Measurements from ENCODE around the gene PFDN6.
A peak's percentile ranks its signal among the peaks of the same experiment; 100 is the strongest.

Gene PFDN6

DNA sequence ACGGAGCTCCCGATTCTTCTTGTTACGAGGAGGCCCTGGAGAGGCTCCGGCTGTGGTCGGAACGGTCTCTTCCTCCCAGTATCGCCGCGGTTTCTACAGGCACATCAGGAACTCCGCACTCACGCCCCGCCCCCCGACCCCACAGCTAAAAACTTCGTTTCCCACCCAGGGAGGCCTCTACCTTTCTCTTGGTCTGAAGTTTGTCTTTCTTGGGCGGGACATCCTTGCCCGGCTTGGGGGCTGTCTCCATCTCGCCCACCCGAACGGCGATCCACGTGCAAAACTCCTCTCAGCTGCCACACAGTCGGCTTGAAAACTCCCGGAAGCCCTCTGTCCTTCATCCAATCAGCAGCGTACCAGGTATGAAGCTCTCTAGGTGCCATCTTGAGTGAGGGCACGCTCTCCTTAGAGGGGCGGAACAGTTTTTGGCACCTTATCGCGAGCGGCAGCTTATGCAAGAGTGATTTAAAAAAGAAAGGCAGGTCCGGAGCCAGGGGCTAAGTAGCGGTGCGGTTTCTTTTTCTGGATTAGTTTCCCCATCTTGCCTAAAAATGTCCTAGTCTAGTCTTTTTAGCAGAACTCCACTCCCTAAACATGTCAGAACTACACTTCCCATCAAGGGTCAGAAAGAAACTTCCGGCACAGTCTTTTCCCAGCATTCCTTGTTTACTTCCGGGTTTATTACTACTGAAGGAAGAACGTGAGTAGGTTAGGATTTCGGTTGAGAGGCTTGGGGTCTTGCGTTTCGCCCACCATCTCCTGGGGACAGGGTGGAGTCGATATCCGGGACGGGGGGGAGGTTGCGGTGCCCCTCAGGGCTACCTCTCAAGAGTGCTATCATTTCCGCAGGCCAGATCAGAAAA lies at the start of gene PFDN6, which contains the start of gene WDR46:
Gene PFDN6 (plus strand): TSS at position 681 of the 863 bp plus-strand sequence. CDS start 256 bp downstream, outside the sequence.
Gene WDR46 (minus strand): TSS at position 319 of the 863 bp plus-strand sequence. CDS start 69 bp downstream, at position 250.
- TF ChIP-seq, protein P1, sequence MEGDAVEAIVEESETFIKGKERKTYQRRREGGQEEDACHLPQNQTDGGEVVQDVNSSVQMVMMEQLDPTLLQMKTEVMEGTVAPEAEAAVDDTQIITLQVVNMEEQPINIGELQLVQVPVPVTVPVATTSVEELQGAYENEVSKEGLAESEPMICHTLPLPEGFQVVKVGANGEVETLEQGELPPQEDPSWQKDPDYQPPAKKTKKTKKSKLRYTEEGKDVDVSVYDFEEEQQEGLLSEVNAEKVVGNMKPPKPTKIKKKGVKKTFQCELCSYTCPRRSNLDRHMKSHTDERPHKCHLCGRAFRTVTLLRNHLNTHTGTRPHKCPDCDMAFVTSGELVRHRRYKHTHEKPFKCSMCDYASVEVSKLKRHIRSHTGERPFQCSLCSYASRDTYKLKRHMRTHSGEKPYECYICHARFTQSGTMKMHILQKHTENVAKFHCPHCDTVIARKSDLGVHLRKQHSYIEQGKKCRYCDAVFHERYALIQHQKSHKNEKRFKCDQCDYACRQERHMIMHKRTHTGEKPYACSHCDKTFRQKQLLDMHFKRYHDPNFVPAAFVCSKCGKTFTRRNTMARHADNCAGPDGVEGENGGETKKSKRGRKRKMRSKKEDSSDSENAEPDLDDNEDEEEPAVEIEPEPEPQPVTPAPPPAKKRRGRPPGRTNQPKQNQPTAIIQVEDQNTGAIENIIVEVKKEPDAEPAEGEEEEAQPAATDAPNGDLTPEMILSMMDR (IDR thresholded peaks at IDR 0.05; ENCODE audit: insufficient read depth, low read length, poor library complexity, severe bottlenecking) = no peak
- no peak for TF ChIP-seq EZH2phosphoT487 (conservative IDR thresholded peaks at IDR 0.05; ENCODE audit: low read length)
- Histone ChIP-seq H3K79me2 (ENCODE audit: insufficient read depth, low read length) (peaks cover 46% of the 10 kb centered on the region), H4K20me1 (ENCODE audit: low read depth, low read length) (no peaks in the 10 kb centered on the region), H3K4me2 (ENCODE audit: low read depth, low read length, poor library complexity, severe bottlenecking) (peak within 1 kb of the TSS; percentile 94), H3K36me3 (ENCODE audit: low read length) (peaks cover 20% of the 10 kb centered on the region), H3K27me3 (ENCODE audit: low read length) (no peaks in the 10 kb centered on the region), H3K9me3 (ENCODE audit: insufficient read depth, low read length) (no peaks in the 10 kb centered on the region), H2AFZ (ENCODE audit: low read depth, low read length, severe bottlenecking) (peak within 1 kb of the TSS; percentile 90), H3K27ac (ENCODE audit: low read depth, low read length) (peak within 1 kb of the TSS; percentile 65), H3K4me3 (ENCODE audit: insufficient read depth, low read length, poor library complexity, severe bottlenecking) (peak within 1 kb of the TSS; percentile 84), H3K9me2 (replicated peaks; ENCODE audit: insufficient read depth, low read length) (no peaks in the 10 kb centered on the region), H3F3A (ENCODE audit: insufficient read depth) (peaks cover 14% of the 10 kb centered on the region), H3K9ac (ENCODE audit: low read length) (peak within 1 kb of the TSS; percentile 80)

DNA sequence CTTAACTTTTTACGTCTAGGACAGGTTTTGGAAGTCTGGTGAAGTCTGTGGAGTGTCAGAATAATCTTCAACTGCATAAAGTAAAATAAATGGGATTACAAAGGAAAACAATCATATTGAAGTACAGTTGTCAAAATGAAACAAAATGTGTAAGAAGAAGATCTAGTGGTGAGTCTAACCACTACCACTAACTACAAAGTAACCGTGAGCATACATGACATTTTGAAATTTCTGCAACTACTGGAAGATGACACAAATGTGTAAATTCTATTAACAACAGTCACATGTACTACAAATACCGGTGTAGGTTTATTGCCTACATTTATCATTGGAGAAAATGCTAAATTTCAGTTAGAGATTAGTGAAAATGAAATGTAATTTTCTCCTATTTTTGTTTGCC lies 47.4 kb upstream of the PFDN6 start:
- no peaks in the 10 kb centered on the region for H3K36me3 ChIP-seq (ENCODE audit: low read length)
- no peak overlapping the region for H3K4me3 ChIP-seq (ENCODE audit: insufficient read depth, low read length, poor library complexity, severe bottlenecking)
- TF ChIP-seq EZH2phosphoT487 (conservative IDR thresholded peaks at IDR 0.05; ENCODE audit: low read length) = no peak
- TF ChIP-seq, protein P1 (IDR thresholded peaks at IDR 0.05; ENCODE audit: insufficient read depth, low read length, poor library complexity, severe bottlenecking) = no peak
- no peaks in the 10 kb centered on the region for H3K9me3 ChIP-seq (ENCODE audit: insufficient read depth, low read length)
- H3F3A ChIP-seq (ENCODE audit: insufficient read depth) = no peaks in the 10 kb centered on the region
- H4K20me1 ChIP-seq (ENCODE audit: low read depth, low read length) = no peaks in the 10 kb centered on the region
- H3K9ac ChIP-seq (ENCODE audit: low read length) = no peak overlapping the region
- no peak overlapping the region for H2AFZ ChIP-seq (ENCODE audit: low read depth, low read length, severe bottlenecking)
- H3K79me2 ChIP-seq (ENCODE audit: insufficient read depth, low read length) = no peaks in the 10 kb centered on the region
- no peaks in the 10 kb centered on the region for H3K9me2 ChIP-seq (replicated peaks; ENCODE audit: insufficient read depth, low read length)
- H3K27ac ChIP-seq (ENCODE audit: low read depth, low read length) = no peak overlapping the region
- no peak overlapping the region for H3K4me2 ChIP-seq (ENCODE audit: low read depth, low read length, poor library complexity, severe bottlenecking)
- H3K27me3 ChIP-seq (ENCODE audit: low read length) = no peaks in the 10 kb centered on the region

DNA sequence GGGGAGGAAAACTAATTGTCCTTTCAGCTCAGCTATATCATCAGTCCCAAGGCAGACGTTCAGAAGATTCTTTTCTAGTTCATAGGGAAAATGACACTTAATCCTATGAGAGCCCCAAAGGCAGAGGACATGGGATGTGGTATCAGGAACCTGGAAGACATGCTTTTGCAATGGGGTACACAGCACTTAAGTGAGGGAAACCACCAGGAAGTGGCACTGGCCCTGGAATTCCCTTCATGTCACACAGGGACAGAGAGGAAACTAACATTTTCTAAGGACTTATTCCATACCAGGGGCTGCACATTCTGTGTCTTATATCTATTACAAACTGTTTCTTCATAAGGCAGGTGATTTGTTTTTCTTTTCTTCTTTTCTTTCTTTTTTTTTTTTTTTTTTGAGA lies 45.9 kb upstream of the PFDN6 start:
- H2AFZ ChIP-seq (ENCODE audit: low read depth, low read length, severe bottlenecking) = no peak overlapping the region
- no peak overlapping the region for H3K4me2 ChIP-seq (ENCODE audit: low read depth, low read length, poor library complexity, severe bottlenecking)
- peaks cover 1% of the 10 kb centered on the region for H3F3A ChIP-seq (ENCODE audit: insufficient read depth)
- H3K9me2 ChIP-seq (replicated peaks; ENCODE audit: insufficient read depth, low read length) = no peaks in the 10 kb centered on the region
- no peak for TF ChIP-seq EZH2phosphoT487 (conservative IDR thresholded peaks at IDR 0.05; ENCODE audit: low read length)
- TF ChIP-seq, protein P1 (IDR thresholded peaks at IDR 0.05; ENCODE audit: insufficient read depth, low read length, poor library complexity, severe bottlenecking) = no peak
- H3K27me3 ChIP-seq (ENCODE audit: low read length) = no peaks in the 10 kb centered on the region
- H3K4me3 ChIP-seq (ENCODE audit: insufficient read depth, low read length, poor library complexity, severe bottlenecking) = no peak overlapping the region
- no peaks in the 10 kb centered on the region for H3K9me3 ChIP-seq (ENCODE audit: insufficient read depth, low read length)
- H4K20me1 ChIP-seq (ENCODE audit: low read depth, low read length) = no peaks in the 10 kb centered on the region
- no peaks in the 10 kb centered on the region for H3K36me3 ChIP-seq (ENCODE audit: low read length)
- no peak overlapping the region for H3K27ac ChIP-seq (ENCODE audit: low read depth, low read length)
- no peaks in the 10 kb centered on the region for H3K79me2 ChIP-seq (ENCODE audit: insufficient read depth, low read length)
- H3K9ac ChIP-seq (ENCODE audit: low read length) = no peak overlapping the region
